HEK293T (cell line): ENCODE data around the gene ATG9A.
A peak's percentile ranks its signal among the peaks of the same experiment; 100 is the strongest.

ENCODE experiments used
- CTCF ChIA-PET: fragments of 350-600 bp; formaldehyde crosslinking; extraction: SDS; loops from one replicate; lab custom pipeline; 2021; ENCODE audit warnings: antibody characterized with exemption, inconsistent platforms; lab: Yijun Ruan, JAX
- POLR2A ChIA-PET: fragments of 350-600 bp; formaldehyde crosslinking; extraction: SDS; loops from one replicate; lab custom pipeline; 2020; ENCODE audit warnings: antibody characterized with exemption, inconsistent platforms; lab: Yijun Ruan, JAX
- DNase-seq: peaks from one replicate; pipeline ENCODE4 v3.0.0; 2012; ENCODE audit warnings: mixed read lengths; ENCODE audit errors: extremely low spot score
- ARNT ChIP-seq: fragments of 450-650 bp; IDR thresholded peaks from 2 replicates; pipeline ENCODE4 v1.6.1; 2017; ENCODE audit warnings: mild to moderate bottlenecking
- BHLHE40 ChIP-seq: fragments of 450-650 bp; IDR thresholded peaks from 2 replicates; pipeline ENCODE4 v1.6.1; 2016; ENCODE audit warnings: mild to moderate bottlenecking, moderate library complexity, borderline replicate concordance
- CTBP1 ChIP-seq: fragments of 450-650 bp; IDR thresholded peaks from 2 replicates; pipeline ENCODE4 v1.6.1; 2016; ENCODE audit warnings: borderline replicate concordance
- ELF4 ChIP-seq: fragments of 450-650 bp; IDR thresholded peaks from 2 replicates; pipeline ENCODE4 v1.6.1; 2017; ENCODE audit warnings: antibody characterized with exemption
- FOXA1 ChIP-seq: fragments of 450-650 bp; IDR thresholded peaks from 2 replicates; pipeline ENCODE4 v1.6.1; 2016; ENCODE audit warnings: mild to moderate bottlenecking
- FOXK2 ChIP-seq: fragments of 450-650 bp; IDR thresholded peaks from 2 replicates; pipeline ENCODE4 v1.6.1; 2016; ENCODE audit warnings: mild to moderate bottlenecking
- FOXM1 ChIP-seq: fragments of 450-650 bp; IDR thresholded peaks from 2 replicates; pipeline ENCODE4 v1.6.1; 2017; ENCODE audit warnings: mild to moderate bottlenecking, borderline replicate concordance
- HDGF ChIP-seq: fragments of 450-650 bp; IDR thresholded peaks from 2 replicates; pipeline ENCODE4 v1.6.1; 2017; ENCODE audit warnings: antibody characterized with exemption, borderline replicate concordance
- L3MBTL2 ChIP-seq: fragments of 450-650 bp; conservative IDR thresholded peaks from 2 replicates; pipeline ENCODE4 v1.6.1; 2016; ENCODE audit warnings: mild to moderate bottlenecking
- LEF1 ChIP-seq: fragments of 450-650 bp; IDR thresholded peaks from 2 replicates; pipeline ENCODE4 v1.6.1; 2017; ENCODE audit warnings: mild to moderate bottlenecking, borderline replicate concordance
- NFRKB ChIP-seq: fragments of 450-650 bp; IDR thresholded peaks from 2 replicates; pipeline ENCODE4 v1.6.1; 2016; ENCODE audit warnings: mild to moderate bottlenecking, moderate library complexity
- PKNOX1 ChIP-seq: fragments of 450-650 bp; IDR thresholded peaks from 2 replicates; pipeline ENCODE4 v1.6.1; 2016
- SP1 ChIP-seq: fragments of 450-650 bp; IDR thresholded peaks from 2 replicates; pipeline ENCODE4 v1.6.1; 2017
- SUZ12 ChIP-seq: fragments of 450-650 bp; IDR thresholded peaks from 2 replicates; pipeline ENCODE4 v1.6.1; 2016; ENCODE audit warnings: mild to moderate bottlenecking
- TARDBP ChIP-seq: fragments of 450-650 bp; IDR thresholded peaks from 2 replicates; pipeline ENCODE4 v1.6.1; 2016
- ZNF384 ChIP-seq: fragments of 450-650 bp; IDR thresholded peaks from 2 replicates; pipeline ENCODE4 v1.6.1; 2016

The ATG9A gene

GRCh38 chr2:219176818-219177551, 52.5 kb downstream of the ATG9A start, which contains the start of gene CNPPD1:
TSS of gene CNPPD1 (minus strand) at chr2:219176925. CDS start at chr2:219176828, 97 bp downstream.
- DNase-seq: peak; percentile 70
- POLR2A ChIA-PET: interaction anchor here (0.6 to 2.5 kb wide), 25 partner anchors 10 to 290 kb away, joined by 3 to 25 read pairs (median 4); partner anchors contain the start of genes ABCB6, ANKZF1, ATG9A and CDK5R2
- CTCF ChIA-PET: interaction anchor here (1.1 to 1.6 kb wide), 3 partner anchors 31 to 118 kb away, joined by 3 to 7 read pairs (median 5); partner anchors contain the start of gene DNAJB2
- TF ChIP-seq PKNOX1: no peak
- TF ChIP-seq FOXA1: no peak
- TF ChIP-seq L3MBTL2: peak; percentile 61
- TF ChIP-seq FOXM1: peak; percentile 27; the same call in 1 of the 2 replicates

- POLR2A ChIA-PET: interaction anchor here (0.6 to 2.5 kb wide), 26 partner anchors 9 to 289 kb away, joined by 3 to 25 read pairs (median 4); partner anchors contain the start of genes ABCB6, ANKZF1, ATG9A and CDK5R2
- peak; percentile 35 for DNase-seq
- no peak for TF ChIP-seq PKNOX1
- TF ChIP-seq FOXA1: no peak
- no peak for TF ChIP-seq FOXK2
- no peak for TF ChIP-seq ZNF384
- no peak for TF ChIP-seq ELF4
- no peak for TF ChIP-seq TARDBP
- no peak for TF ChIP-seq SUZ12
- no peak for TF ChIP-seq NFRKB
- no peak for TF ChIP-seq ARNT
- no peak for TF ChIP-seq BHLHE40
- TF ChIP-seq FOXM1: no peak
- TF ChIP-seq SP1: no peak
- no peak; the same call in 1 of the 2 replicates for TF ChIP-seq L3MBTL2
- TF ChIP-seq LEF1: no peak
- TF ChIP-seq CTBP1: no peak
- TF ChIP-seq HDGF: no peak
- CTCF ChIA-PET: interaction anchor here (0.7 to 1.6 kb wide), 6 partner anchors 19 to 176 kb away, joined by 3 to 7 read pairs (median 3); partner anchors contain the start of gene DNAJB2
Measured at GRCh38 chr2:219175928-219176817, 53.3 kb downstream of the ATG9A start.

- no peak for DNase-seq
- POLR2A ChIA-PET: interaction anchor here (0.7 to 2.5 kb wide), 6 partner anchors 31 to 212 kb away, joined by 3 to 25 read pairs (median 11); partner anchors contain the start of genes ABCB6, ANKZF1, ATG9A and DNPEP
- CTCF ChIA-PET: interaction anchor here (0.7 to 1.6 kb wide), 6 partner anchors 16 to 176 kb away, joined by 3 to 7 read pairs (median 3); partner anchors contain the start of gene DNAJB2
- TF ChIP-seq FOXM1 (no peak), ZNF384 (no peak), ELF4 (no peak), PKNOX1 (no peak), SUZ12 (no peak), L3MBTL2 (no peak), LEF1 (no peak), ARNT (no peak), NFRKB (no peak), HDGF (no peak), TARDBP (no peak), FOXK2 (no peak), SP1 (no peak), FOXA1 (no peak), BHLHE40 (no peak), CTBP1 (no peak)
Measured at GRCh38 chr2:219175486-219175885, 54.0 kb downstream of the ATG9A start.

GRCh38 chr2:219174801-219175200, 54.6 kb downstream of the ATG9A start:
- TF ChIP-seq HDGF (no peak), FOXA1 (no peak), L3MBTL2 (no peak), ZNF384 (no peak), LEF1 (no peak), FOXK2 (no peak), TARDBP (no peak), ELF4 (no peak), BHLHE40 (no peak), PKNOX1 (no peak), CTBP1 (no peak), SUZ12 (no peak), NFRKB (no peak), FOXM1 (no peak), ARNT (no peak)
- CTCF ChIA-PET: interaction anchor here (1.0 to 1.1 kb wide), 2 partner anchors 15 to 119 kb away, joined by 3 read pairs; no protein-coding TSS in a partner anchor
- POLR2A ChIA-PET: interaction anchor here (2.1 to 2.5 kb wide), 2 partner anchors 55 to 70 kb away, joined by 6 to 17 read pairs; partner anchors contain the start of genes ANKZF1, ATG9A, GLB1L and STK16
- DNase-seq: no peak
